Measurements from ENCODE around the gene ZIC1.

The ZIC1 gene

DNA sequence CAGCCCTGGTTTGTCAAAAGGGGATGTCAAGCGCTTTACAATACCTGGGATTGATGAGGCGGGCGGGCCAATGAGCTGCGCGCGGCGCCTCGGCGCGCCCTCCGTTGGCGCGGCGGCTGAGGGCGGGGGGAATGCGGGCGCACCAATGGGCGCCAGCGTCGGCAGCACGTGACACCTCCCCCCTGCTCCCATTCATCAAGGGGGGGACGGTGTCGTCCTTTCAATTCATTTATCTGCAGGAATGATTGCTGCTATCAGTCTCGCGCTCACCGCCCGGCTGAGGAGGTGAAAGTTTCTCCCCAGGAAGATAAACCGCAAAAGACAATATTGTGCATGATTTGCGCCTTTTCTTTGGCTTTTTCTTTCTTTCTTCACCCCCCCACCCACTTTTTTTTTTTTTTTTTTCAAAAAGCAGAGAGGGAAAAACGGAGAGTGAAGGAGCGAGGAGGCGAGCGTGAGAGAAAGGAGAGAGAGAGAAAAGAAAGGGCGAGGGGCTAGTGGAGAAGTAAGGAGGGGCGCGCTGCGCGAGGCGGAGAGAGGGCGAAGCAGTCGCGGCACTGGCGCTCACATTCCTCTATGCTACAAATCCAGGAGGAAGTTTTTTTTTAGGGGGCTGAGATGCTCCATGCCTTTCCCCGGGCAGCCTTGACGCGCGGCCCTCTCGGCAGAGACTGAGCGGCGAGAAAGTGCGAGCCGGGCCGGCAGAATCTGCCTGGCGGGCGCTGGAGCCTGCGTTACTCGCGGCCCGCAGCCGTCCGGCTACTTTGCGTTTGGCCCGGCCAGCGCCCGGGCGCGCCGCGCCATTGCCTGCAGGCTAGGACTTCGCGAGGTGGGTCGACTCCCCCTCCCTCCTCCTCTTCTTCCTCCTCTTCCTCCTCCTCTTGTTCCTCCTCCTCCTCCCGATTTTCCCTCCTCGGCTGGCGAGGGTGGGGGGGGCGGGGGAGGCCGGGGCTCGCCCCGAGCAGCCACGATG is at the start of gene ZIC1:
Gene ZIC1, plus strand, starts transcription at position 223 of the 973 bp plus-strand sequence. Its CDS starts 748 bp downstream, at position 971.
- no peak for DNase-seq

DNA sequence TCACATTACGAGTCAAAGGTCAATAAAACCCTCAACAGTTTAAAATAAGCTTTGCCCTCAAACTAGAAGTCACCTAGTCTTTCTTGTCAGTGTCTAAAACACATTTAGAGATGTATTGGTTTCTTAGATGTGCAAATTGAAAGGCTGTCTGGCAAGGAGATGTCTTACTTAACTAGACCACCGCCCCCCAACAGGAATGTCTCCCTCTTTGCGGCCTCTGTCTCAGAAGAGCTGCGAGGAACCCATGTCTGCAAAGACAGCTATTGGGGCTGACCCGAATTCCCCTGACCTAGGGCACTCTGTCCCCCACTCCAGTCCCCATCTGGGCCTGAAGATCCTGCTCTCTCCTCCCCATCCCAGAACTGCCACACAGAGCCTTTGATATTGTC is 49.1 kb upstream of the ZIC1 start:
- DNase-seq, result no peak

DNA sequence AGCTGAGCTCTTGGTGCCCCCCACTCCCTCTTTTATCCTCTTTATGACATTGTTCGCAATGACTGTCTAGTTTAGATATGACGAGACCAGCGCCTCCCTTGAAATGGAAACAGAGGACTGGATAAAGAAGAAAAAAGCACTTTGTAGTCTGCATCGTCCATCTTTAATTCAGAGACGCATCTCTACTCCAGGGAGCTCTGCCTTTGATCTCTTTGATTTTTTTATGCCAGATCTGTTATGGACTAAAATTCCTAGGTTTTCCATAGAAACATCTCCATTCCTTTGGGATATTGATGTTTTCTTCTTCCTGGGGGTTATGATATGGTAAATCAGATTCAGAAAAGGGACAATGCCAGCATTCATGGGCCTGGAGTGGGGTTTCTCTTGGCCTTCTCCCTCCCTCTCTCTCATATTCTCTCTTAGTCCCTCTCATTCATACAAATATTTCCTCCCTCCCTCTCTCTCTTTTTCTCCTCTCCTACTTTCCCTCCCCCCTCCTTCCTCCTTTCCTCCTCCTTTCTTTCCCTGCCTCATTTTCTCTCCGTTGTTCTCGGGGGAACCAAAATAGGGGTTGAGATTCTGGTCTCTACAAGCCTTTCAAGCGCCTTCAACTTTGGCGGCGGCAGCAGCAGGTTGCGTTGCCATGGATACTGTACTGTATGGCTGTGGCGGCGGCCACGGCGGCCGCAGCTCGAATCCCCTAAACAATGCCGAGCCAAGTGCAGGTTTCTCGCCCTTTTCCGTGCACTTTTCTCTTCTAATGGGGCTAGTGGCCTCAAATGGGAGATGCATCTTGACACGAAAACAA is 48.3 kb upstream of the ZIC1 start:
- no peak for DNase-seq

DNA sequence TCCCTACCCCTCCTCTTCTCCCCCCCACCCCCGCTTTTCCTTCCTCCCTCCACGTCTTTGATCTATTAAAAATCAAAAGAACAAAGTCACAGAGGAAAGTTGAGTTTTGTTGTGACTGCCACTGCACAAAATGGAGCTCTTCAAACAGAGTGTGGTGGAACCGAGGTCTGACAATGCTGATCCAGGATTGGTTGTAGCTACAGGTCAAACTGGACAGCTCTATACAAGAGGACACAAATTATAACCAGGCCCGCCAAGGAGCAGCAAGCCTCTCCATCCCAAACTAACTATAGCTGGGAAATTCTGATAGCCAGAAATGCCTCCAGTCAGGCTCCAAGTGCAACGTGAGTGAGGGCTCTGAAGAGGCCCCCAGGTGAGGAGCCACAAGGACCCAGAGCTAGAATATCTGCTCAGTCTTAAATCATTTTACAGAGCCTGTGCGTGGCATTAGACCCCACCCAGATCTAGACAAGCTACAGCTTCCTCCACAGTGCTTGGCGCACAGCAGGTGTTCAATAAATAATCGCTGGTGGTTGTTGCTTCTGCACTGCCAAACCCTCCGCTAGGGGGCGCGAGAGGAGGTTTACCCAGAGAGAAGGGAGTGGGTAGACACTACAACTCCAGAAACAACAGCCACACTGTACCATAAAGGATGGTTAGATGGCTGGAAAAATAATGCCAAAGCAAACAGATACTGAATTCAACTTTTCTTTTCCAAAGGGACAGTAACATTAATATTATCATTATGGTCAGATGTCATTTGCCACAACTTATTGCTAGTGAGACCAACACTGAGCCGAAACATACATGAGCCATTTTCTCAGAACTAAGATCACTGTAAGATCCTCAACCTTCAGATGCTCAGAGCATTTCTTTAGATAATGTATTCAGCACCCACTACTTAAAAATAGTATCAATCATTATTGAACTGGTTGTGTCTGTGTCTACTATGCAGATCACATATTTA is 47.4 kb upstream of the ZIC1 start:
- no peak for DNase-seq

DNA sequence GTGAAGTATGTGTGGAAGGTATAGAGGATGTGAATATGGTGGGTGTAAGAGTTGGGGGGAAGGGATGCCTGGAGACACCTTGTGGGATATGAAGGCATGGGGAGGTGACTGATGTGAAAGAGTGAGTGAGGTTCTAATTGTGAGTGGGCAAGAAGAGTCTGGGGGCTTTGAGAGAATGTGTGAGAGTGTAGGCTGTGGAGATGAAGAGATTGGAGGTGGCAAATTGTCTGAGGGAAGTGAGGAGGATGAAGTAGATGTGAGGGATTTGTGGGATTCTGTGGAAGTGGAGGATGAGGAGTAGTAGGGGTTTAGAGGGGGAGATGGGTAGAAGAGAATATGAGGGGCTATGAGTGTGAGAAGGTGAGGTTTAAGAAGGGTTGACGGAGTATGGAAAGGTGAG is 44.4 kb upstream of the ZIC1 start:
- DNase-seq, result no peak

DNA sequence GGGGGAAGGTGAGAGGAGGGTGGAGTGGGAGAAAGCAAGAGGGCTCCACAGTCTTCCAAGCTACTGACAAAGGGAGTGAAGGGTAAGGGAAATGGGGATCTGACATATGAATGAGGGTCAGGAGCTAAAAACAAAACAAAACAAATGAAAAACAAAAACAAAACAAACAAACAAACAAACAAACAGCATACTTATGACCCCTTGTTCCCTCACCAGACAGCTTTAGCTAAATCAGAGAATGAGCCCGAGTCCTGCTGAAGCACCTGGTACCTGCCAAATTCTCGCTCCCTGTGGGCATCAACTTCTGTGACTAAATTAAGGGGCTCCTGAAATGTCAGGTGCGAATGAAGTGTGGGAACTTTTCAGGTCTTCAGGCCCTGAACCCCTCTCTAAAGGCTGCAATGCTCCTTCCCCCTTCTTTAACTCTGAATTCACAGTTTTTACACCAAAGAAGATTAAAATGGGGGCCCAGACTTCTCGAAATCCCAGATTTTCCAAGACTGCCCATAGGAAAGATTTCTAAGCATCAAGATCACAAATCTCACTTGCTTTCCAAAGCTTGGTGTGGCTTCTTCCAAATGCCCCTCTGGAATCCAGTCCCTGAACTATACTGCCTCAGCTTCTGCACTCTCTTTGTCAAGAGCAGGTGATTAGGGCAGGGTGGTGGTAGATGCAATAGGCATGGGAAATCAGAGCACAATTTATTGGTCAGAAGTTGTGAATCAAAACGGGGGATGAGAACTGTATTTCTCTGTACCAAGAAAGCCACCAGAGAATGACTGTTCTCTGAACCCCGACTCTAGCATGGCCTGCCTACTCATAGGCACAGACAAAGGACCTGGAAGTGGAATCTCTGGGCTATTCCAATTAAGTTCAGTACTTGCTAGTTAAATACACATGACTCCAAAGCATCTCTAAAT is 43.7 kb upstream of the ZIC1 start:
- DNase-seq, result no peak

DNA sequence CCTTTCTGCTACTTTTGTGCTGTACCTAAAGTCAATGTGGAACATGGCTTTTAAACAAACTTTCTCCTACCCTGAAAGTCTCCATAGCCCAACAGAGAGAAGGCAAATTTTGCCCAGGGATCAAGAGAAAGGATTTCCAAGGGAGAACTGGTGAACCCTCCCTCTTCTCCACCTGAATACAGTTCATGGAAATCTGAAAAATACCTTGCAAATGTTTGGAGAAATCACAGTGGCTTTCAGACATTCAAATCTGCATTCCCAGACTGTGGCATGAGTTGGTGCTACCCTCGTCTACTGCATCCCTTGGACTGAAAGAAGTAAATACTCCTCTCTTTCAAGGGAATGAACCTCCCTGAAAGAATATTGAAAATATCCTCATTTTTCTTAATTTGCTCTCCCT is 41.5 kb upstream of the ZIC1 start:
- DNase-seq, result no peak

DNA sequence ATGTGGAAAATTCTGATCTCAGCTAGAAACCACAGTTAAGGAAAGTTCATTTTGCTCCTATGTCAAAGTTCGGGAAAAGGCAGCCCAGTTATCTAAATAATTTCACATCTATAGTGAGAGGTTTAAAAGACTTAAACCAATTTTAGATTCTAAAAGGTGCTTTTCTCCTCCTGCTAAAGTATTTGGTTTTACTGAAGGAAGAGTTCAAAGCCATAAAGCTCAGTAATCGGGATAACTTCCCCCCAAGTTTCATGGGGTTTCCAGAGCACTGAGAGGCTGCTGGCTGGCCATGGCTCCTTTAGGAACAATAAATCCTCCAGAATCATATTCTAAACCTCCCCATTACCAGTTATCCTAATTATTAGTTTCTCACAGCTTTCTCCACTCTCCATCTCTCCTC is 41.0 kb upstream of the ZIC1 start:
- no peak for DNase-seq

DNA sequence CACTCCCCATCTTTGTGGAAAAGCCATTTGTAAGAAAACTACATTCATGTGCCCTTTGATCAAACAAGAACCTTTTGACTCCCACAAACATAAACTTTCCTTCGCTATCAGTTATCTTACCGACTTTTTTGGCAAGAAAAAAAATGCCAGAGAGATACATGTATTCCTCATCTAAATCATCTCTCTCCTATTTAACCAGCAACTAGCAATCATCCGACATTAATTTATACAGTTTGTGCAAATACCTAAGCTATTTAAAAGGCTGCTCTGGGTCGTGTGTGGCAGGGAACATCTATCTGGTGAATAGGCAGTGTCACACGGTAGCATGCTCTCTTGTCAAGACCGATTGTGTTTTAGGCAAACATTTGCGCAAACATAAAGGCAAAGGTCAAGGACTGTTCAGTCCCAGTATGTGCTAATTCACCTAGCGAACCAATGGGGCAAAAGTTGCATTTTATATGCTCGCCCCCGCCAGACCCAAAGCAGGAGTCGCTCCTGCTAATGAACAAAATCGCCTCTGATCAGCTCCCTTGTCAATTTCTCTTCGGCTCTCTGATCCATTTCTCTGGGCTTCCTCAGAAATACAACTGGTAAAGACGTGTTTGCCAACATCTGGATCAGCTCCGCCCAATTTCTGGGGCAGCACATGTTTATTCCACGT is 40.5 kb upstream of the ZIC1 start:
- DNase-seq, result no peak

DNA sequence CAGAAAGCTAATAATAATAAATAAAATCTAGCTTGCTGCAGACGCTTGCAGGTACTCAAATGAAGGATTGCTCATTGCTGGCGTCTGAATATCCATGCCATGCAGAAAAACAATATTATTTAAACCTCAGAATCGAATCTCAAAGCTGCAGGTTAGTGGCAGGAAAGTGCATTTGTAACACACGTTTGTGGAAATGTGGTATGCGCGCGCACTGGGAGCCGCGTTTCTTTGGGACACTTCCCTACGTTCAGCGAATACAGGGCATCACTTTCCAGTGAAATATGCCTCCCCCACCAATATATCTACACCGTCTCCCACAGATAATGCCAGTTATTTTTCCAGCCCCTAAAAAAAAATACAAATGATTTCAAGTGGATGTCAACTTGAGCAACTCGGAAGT is 39.9 kb upstream of the ZIC1 start:
- DNase-seq, result no peak

DNA sequence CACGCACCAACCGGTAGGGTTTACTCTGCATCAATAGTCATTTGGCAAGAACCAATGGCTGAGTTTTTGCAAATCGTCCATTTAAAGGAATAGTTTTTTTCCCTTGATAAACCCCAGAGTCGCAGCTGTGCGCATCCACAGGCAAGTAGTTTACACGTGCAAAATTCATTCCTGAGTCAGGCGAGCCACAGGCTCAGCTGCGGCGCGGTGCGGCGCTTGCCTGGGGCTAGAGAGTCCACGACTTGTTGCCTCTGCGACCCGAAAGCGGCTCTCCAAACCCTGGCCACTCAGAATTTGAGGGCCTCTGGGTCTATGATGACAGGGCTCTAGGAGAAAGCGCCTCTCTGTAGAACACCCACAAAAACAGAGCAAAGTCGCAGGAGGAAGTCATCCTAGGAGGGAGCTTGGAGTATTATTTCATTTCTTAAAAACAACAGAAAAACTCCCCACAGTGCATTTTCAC is 39.5 kb upstream of the ZIC1 start:
- no peak for DNase-seq

DNA sequence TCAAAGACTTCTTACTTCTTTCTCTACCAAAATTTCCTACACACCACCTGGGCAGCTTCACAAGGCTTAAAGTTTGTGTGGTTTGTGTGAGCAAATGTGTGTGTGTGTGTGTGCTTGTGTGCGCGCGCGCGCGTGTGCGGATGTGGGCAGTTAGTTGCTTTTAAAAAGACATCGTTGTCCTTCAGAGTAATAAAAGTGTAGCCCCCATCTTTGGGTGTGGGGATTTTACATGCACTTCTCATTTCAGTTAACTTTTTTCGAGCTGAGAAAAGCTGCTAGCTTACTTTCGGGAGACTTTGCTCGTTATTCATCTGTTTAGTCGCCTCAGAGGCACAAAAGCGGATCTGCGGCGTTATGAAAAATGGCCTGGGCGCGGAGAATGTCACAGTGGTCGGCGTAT is 38.8 kb upstream of the ZIC1 start:
- no peak for DNase-seq

DNA sequence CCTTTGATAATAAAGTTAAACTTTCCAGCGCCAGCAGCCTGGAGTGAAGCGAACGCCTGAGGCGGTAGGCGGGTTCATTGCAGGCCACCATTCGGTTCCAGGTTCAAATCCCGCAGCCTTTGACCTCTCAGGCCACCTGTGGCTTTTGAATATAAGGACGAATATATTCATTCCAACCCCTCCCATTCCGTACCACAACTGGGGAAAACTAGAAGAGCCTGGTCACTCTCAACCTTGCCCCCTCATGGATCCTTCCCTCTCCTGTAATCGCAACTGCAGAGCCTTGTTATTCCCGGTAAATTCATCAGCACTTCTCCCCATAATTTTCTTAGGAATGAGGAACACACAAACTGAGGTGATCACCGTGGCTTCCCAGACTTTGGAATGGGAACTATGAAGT is 38.0 kb upstream of the ZIC1 start:
- DNase-seq, result no peak

DNA sequence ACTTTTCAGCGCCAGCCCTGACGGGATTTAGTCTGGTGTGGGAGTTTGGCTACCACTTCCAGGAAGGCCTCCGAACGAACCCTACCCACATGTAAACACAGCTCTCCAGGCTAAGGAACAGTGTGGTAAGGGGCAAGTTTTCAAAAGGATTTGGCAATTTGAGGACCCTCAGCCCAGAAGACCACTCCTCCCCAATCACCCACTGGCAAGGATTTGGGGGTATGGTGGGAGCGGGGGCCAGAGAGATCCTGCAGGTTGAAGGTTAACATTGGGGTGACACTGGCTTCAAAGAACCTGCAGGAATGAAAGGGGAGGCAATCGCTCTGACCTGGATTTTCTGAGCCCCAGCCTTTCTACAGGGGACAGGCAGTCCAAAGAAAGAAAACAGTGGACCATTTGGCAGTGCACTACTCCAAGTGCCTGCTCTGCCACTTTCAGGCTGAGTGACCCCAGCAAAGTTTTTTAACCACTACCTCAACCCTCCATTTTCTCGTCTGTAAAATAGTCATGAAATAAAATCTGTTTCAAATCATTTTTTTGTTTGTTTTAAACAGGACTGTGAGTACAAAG is 37.3 kb upstream of the ZIC1 start:
- no peak for DNase-seq

DNA sequence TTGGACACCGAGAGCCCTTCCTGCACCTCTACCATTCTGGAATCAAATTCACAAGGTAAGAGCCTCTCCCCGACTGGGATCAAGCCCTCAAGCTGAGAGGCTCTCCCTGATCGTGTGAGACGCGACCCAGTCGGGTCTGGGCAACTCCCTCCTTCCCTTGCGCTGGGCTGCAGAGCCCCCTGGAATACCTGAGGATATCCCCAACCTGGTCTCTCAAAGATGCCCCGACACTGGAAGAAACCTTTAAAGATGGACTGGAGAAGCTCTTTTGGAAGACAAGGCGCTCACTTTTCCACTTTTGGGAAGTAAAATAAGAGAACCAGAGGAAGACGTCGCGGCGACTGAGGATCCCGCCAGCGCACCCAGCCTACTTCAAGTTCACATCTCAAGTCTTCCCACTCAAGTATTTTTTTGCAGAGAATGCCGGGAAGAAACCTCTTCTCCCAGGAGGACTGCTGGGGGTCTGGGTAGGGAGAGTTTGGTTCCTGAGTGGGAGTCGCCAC is 36.6 kb upstream of the ZIC1 start:
- no peak for DNase-seq

DNA sequence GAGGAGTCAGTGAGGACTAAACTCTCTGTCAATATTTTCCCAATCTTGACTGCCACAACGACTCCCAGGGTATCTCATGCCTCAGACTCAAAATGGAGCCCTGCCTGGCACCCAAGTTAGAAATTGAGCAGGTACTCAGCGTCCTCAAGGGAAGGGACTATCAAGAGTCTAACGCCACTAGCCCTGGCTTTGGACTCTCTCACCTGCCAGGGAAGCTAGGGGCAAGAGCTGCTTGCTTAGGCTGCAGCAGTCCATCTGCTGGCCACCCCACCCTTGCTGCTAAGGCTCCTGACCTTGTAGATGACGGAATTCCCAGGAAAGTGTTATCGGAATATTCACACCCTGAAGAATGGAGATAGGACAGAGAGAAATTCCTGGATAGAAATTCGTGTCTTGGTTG is 35.9 kb upstream of the ZIC1 start:
- no peak for DNase-seq

DNA sequence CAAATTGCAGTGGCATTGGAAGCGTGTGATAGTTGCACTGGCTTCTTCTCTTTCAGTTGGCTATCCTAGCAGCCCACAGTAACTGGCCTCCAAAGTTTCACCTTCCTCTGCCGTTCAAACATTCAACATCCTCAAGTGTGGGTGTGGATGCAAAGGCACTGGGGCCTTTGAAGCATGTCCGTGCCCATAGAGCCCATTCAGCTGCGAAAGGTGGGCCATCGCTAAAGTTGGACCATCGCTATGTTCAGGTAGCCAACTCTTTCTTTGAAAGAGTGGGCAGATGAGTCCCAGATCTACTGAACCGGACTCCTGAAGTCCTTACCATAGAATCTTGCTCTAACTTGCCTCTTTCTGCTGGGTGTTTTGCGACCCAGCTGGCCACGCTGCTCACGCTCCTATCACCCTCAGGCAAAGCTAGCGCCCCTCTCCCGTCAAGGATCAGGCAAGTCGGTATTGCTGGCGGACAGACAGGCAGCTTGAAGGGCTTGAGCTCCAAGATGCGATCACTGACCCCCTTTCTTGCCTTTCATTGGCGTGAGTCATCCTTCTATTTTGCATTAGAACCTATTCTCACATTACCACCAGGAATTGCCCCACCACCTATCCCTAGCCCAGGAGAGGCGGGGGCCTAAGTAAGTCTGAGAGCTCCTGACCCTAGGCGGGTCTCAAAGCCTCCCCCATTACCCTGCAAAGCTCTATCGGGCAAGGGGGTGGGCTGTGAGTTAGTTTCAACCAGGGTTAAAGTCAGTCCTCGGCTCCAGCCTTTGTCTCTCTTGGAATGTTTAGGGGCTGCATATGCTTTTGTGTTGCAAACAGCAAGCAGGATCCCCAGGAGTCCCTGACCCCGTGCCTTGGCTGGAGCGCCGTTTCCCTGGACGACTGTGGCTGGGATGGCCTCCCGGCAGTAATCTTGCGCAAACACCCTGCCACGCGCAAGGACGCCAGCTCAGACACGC is 31.5 kb upstream of the ZIC1 start:
- DNase-seq, result no peak

DNA sequence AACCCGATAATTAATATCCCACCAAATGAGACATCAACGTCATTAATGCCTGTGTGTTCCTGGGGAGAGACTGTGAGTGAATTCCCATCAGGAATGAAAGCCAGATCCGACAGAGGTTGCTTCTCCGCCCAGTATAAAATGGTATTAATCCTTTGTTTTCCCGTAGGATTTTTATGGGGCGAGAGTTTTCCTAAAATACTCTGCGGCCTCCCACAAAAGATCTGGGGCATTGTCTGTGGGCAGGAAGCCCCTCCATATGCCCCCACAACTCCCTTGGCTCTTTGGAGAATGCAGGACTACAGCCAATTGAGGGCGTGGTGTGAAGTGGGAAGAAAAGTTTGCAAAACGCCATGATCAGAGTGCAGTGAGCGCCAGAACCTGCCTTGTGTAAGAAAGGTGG is 29.5 kb upstream of the ZIC1 start:
- DNase-seq, result no peak

DNA sequence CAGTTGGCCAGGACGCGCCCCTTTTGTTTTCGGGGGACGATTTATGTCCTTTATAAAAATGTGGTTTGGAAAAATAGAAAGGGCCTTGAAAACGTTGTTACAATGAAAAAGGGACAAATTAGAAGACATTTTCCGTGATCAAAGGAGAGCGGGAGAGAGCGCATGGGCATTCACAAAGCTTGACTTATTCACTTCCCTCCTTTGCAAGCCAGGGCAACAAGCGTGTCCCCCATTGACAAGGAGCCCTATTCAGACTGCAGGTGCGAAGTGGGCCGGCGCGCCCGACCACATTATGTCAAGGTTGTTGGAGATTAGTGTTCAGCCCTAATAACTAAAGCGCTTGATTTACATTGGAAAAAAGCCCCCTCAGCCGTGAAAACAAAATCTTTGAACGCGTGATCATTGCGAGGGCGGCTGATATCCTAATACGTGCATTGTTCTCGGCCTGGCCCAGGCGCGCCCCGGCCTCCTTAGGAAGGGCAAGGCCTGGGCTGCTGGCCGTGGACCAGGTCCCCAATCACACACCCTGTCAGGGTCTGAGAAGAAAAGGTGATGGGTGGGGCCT is 28.7 kb upstream of the ZIC1 start:
- DNase-seq, result no peak

All from activated CD4-positive, alpha-beta T cell treated with anti-CD3 and anti-CD28 coated beads for 1 hour (primary cell).